GM21737 (cell line): ENCODE results near the gene CACUL1.
"Not testable (repeated sequence)": the region's sequence is repeated elsewhere in the genome, so short reads cannot be mapped to it uniquely, and the experiment has no call there.

ENCODE experiments used
- ATAC-seq: cut with Tn5 transposase; IDR thresholded peaks from one replicate; pipeline ENCODE4 v1.9.1; 2021; ENCODE audit warnings: mild to moderate bottlenecking, moderate library complexity; ENCODE audit not compliant: unreplicated experiment

Gene CACUL1

DNA sequence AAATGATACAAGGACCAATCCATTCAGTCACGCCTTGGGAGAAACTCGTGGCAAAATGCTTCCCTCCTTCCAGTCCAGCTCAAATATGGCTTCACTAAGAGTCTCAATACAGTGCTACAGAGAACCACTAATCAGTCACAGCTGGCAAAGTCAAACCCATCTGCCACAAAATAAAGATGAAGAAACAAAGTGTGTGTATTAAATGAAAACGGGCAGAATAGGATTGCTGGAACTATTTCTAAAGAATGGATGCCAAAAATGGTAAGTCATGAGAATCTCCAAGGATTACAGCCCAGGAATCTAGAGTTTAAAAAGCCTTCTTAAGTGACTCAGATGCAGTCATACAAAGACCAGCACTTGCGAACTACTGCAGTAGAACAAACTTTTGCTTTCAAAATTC is 61.9 kb downstream of the CACUL1 start:
- ATAC-seq, result no peak

DNA sequence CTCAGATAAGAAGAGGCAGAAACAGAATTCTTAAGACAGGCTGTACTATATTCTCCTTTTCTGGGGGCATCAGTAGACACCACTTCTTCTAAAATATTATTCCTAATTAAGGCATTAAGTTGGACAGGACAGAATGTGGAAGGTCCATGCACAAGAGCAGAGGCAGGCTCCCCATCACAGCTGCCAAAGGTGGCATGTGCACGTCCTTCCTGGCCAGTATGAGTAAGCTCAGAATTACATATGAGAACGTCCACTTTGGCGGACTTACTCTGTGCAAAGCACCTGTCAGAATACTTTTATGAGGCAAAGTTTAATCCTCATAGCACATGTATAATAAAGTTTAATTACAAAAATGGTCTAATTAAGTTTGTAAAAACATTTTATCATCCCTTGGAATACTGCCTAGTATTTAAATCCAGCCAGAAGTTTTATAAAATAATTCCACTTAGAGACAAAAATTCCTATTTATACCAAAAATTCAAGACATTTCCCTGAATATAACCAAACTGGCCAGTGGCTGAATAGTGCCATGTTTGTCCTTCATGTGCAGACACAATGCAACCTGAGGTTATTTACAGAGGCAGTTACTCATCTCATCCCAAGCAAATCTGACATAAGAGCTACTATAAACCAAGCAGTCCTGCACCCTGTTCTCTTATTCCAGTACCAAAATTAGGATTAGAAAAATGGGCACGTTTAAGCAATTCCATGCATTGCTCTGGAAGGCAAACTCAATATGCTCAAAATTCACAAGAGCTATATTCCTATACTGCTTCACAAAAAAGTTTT is 65.5 kb downstream of the CACUL1 start:
- ATAC-seq, result no peak

DNA sequence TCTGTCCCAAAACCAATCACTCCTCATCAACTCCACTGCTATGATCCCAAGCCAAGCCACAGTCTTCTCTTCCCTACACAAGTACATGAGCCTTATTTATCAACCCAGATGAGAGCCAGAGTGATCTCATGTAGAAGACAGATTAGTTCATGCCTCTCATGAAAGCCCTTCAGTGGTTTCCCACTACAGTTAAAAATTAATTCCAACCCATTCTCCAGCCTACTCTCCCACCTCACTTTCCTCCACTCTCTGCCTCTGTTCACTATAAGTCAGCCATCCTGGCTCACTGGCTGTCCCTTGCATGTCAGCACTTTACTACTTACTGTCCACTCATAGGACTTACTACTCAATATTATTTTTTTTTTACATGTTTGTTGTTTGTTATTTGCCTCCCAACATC is 67.3 kb downstream of the CACUL1 start:
- no peak for ATAC-seq

DNA sequence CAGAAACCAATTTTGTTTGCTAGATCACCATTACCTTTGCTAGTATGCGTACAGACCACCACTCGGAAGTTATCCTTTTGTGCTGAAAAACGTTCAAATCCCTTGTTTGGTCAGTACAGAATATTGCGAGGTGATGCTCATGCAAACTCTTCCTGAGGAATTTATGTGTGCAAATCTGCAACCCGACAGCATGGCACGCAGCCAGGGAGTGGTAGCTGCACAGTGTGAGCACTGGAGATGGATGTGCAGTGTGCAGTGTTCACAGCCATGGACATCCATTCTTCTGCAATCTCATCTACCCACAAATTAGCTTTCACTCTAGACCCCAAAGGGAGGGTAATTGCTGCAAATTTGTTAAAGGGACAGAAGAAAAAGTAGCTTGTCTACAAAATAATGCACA is 72.2 kb downstream of the CACUL1 start:
- no peak for ATAC-seq

GRCh38 chr10:118680197-118680596 is 74.6 kb downstream of the CACUL1 start:
- ATAC-seq, result no peak

- no peak for ATAC-seq
Measured at GRCh38 chr10:118674226-118674919, 80.4 kb downstream of the CACUL1 start.

GRCh38 chr10:118672766-118673715 is 81.7 kb downstream of the CACUL1 start:
- no peak for ATAC-seq

GRCh38 chr10:118672153-118672552 is 82.6 kb downstream of the CACUL1 start:
- no peak for ATAC-seq

DNA sequence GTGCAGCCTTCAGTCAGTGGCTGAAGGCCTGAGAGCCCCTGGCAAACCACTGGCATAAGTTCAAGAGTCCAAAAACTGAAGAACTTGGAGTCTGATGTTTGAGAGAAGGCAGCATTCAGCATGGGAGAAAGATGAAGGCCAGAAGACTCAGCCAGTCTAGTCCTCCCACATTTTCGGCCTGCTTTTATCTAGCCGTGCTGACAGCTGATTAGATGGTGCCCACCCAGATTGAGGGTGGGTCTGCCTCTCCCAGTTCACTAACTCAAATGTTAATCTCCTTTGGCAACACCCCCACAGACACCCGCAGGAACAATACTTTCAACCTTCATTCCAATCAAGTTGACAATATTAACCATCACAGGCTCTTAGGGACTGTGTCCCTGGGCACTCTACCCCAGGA is 83.5 kb downstream of the CACUL1 start:
- ATAC-seq, result not testable (repeated sequence)

DNA sequence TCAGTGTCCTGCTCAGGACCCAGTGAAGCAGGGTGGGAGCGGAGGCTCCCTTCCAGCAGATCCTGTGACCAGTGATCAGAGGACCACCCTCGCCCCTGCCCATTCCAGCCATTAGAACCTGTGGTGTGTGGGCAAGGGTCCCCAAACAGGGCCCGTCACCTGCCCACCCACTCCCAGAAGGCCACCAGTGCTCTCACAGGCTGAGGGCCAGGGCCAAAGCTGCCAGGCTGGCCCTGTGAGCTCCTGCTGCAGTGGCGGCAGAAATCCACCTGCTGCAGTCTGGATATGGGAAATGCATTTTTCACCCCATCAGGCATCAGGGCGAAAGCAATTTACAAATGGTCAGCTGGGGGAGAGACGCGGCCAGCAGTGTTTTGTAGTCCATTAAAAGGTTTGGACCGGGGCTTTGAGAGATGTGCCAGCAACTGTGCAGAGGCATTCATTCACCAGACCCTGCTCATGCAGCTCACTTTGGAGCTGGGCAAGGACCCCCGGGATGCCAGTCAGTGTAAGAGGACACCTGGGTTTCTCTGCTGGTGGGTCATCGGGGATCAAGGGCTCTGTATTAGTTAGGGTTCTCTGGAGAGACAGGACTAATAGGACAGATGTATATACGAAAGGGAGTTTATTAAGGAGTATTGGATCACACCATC is 84.2 kb downstream of the CACUL1 start:
- ATAC-seq, result no peak

- ATAC-seq, result no peak
Measured at GRCh38 chr10:118669835-118670234, 84.9 kb downstream of the CACUL1 start.

DNA sequence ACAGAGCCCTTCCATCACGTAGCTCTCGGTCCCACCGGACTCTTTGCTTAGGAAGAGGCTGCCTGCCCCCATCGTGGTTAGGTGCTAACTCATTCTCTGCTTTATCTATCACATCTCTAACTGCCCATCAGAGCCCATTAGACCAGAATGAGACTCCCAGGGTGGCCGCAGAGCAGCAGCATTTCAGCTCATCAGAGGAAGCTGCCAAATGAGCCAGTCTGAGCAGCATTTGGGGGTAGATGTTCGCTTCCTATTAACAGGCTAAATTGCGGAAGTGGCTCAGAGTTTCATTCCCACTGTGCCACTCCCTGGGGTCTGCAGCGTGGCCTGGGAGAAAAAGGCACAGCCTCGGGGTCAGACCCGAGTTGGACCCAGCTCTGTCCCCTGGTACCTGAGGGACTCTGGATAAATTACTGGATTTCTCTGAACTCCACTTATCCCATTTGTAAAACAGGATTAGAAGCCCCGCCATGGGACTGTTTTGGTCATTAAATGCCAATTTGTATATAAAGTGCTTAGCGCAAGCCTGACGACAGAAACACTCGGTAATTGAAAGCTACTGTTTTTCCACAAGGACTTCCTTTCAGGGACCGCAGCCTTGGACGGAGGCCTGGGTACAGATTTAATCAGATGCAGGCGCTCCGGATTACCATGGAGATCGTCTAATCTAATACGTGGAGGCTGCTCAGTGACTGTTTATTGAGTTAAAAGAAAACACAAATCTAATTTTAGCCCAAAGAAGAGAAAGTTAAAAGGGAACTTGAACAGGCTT is 85.6 kb downstream of the CACUL1 start:
- no peak for ATAC-seq

- no peak for ATAC-seq
Measured at GRCh38 chr10:118668228-118668952, 86.4 kb downstream of the CACUL1 start.

GRCh38 chr10:118667732-118668131 is 87.0 kb downstream of the CACUL1 start:
- no peak for ATAC-seq

GRCh38 chr10:118666350-118666749 is 88.4 kb downstream of the CACUL1 start:
- ATAC-seq, result no peak

DNA sequence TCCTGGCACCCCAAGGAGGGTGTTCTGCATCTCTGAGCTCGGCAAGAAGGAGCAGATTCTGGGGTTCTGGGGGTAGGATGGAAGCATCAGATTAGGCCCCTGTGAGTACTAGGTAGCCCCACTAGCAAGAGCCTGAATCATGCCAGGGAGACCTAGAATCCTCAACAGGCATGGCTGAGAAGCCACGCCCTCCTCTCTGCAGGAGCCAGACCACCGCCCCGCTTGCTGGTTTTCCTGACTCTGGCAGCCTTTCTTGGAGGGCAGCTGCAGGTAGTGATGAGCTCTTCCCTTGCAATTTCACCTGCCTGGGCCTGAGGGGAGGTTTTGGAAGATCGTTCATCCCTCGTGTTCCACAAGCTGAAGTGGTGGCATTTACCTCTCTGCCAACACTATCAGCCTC is 90.4 kb downstream of the CACUL1 start:
- no peak for ATAC-seq

GRCh38 chr10:118663176-118663575 is 91.6 kb downstream of the CACUL1 start:
- no peak for ATAC-seq

DNA sequence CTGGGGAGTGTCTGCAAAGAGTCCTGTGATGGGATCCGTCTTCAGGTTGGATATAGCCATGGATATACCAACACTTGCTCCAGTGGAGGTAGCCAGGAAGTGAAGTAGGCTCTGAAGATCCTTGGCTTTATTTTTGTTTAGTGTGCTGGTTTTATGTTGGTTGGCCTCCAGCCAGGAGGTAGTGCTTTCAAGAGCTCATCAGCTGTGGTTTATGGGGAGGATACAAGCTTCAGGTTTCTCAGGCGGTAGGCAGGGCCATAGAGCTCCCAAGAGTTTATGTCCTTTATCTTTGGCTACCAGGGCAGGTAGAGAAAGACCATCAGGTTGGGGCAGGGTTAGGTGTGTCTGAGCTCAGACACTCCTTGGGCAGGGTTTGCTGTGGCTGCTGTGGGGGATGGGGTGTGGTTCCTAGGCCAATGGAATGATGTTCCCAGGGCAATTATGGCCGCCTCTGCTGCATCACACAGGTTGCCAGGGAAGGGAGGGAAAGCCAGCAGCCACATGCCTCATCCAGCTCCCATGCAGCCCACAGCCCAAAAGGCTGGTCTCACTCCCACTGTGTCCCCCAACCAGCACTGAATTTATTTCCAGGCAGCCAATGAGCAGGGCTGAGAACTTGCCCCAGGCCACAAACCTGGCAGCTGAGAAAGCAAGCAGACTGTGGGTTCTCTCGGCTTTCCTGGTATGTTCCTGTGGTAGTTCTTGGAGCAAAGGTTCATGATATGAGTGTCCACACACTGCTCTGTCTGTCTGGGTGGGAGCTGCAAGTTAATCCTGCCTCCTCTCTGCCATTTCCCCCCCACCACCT is 92.3 kb downstream of the CACUL1 start:
- no peak for ATAC-seq

- ATAC-seq, result no peak
Measured at GRCh38 chr10:118658762-118659161, 96.0 kb downstream of the CACUL1 start.
